ENCODE measurements around the gene LRFN5.
"Not testable (repeated sequence)": the region's sequence is repeated elsewhere in the genome, so short reads cannot be mapped to it uniquely, and the experiment has no call there.

The LRFN5 gene

DNA sequence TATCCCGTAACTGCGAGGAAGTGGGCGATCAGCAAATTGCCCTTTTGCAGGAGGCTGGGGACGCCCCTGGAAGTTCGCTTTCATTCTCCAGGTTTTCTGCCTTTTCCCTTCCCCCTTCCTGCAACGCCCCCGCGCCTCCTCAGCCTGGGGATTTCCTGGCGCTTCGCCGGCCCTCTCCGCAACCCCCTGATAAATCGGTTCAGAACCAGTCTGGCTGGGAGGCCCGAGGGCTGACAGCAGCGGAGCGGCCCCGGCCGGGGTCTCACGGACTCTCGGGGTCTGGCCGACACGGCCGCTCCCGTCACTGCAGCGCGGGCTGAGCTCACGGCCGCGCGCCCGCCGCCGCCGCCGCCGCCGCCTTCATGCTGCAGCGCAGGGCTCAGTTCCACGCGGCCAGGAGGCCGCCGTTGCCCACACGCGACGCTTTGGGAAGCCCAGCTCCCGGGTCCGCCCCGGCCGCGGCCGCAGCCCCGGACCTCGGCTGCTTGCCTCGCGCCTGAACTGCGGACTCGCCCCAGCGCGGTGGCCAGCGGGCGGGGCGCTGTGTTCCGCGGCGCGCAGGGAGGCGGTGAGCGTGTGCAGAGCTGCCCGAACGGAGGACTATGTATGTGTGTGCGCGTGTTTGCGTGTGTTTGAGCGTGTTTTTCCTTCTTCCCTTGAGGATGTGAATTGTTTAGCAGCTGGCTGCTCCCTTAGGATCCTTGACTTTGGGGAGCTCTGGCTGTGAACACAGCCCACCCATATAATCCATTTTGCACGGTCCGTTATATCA, at the start of gene LRFN5:
Gene LRFN5 (plus strand): TSS at position 345 of the 772 bp plus-strand sequence.
- no peak for DNase-seq

DNA sequence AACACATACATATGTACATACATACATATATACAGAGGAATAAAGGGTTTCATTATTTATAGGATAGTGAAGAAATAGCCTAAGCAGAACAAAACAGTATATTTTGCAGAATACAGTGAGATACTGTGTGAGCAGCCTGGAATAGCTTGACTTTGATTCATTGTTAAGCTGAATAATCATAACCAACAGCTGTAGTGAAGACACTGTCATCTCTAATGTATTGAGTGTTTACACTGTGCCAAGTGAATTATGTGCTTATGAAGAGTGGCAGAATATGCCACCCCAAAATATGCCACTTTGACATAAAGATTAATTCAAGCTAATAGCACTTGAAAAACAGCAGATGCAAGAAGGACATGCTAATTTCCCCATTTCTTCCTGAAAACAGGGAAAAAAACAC, 48.2 kb upstream of the LRFN5 start:
- no peak for DNase-seq

DNA sequence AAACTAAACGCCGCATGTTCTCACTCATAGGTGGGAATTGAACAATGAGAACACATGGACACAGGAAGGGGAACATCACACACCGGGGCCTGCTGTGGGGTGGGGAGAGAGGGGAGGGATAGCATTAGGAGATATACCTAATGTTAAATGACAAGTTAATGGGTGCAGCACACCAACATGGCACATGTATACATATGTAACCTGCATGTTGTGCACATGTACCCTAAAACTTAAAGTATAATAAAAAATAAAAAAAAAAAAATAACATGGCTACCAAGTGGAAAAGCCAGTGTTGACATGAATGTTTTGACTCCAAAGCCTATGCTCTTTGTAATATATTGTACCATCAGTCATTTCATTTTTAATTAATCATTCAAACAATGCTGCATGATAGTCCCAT, 39.8 kb upstream of the LRFN5 start:
- not testable (repeated sequence) for DNase-seq

DNA sequence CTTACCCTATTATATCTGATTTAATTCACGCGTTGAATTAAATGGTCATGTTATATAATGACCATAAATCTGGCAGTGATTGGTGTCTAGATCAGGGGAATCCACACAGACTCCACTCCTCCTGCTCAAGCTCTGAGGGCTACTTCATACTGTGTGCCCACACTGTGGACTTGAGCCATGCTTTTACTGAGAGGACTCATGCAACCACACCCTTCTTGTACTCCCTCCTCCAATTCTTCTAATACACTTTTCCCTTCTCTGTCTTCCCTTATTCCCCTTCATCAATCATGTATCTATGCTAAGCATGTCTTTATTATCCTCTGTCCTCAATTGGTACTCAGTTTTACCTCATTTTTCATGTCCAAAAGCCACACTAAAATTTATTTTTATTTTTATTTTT, 37.7 kb upstream of the LRFN5 start:
- no peak for DNase-seq

DNA sequence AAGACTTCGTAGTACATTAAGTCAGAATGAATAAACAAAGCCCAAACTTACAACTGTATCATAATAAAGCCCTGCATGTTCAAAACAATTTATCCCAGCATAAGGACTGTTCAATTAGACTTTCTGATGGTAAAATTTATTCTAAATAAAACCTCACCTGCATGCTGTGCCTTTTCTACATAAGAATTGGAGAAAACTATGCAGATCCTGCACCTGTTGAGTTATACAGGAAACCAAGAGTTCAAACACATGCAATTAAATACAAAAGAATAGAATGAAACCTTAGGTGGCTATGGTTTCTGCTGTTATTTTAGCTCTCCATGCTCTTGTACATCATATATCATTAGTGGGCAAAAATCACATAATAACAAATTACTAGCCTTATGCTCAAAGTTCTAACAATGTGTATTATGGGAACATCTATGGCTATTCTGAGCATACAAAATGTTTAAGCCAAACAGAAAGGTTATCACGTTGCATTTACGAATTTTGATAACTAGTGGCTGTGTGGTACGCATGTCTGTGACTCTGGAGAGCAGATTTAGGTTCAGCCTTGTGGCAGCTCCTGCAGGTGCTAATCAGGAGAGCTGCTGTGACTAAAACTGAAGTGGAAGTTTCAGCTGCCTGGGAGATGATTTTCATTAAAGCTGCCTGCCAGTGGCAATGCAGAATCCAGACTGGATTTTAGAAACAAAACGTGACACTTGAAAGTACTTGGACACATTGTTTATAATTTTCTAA, 36.1 kb upstream of the LRFN5 start:
- no peak for DNase-seq

DNA sequence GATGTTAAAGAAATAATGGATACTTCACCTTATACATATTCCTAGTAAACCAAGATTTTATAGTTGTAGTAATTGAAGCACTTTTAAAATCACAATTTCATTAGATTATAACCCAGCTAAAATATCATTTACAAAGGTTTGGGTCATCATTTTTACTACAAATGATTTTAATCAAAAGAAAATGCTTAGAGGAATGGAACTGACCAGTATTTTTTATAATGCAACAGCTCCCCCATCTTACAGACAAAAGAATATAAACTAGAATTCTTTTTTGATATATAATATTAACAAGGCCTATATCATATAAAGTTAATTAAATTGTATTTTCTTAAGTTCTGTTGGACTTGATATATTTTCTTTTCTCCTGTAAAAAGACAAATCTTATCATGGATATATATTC, 20.4 kb upstream of the LRFN5 start:
- DNase-seq = no peak

DNA sequence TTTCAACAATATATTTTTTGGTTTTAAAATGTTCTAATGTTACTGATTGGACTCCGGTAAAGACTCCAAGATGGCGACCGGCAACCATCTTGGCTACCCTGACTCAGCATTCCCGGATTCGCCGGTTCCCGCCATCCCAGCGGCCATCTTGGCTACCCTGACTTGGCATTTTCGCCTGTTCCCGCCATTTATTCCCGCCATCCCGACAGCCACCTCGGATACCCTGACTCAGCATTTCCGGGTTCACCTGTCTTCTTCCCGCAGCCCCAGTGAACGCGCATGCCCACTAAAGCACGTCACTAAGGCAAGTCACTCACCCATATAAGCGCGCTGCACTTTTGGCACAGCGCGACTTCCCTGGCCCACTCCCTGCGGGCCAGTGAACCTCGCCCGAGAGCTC, 9.0 kb upstream of the LRFN5 start:
- DNase-seq = no peak

DNA sequence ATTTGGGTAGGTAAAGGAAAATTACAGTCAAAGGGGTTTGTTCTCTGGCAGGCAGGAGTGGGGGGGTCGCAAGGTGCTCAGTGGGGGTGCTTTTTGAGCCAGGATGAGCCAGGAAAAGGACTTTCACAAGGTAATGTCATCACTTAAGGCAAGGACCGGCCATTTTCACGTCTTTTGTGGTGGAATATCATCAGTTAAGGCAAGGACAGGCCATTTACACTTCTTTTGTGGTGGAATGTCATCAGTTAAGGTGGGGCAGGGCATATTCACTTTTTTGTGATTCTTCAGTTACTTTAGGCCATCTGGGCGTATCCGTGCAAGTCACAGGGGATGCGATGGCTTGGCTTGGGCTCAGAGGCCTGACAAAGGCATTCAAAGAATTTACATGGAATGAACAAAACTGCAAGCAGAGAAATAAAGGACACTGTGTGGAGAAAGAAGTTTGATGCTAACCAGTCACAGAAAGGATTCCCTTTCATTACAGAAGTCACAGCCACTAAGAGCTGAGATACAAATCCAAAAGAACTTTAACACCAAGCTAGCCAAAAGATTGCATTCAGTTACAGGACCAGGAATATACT, 6.8 kb upstream of the LRFN5 start:
- not testable (repeated sequence) for DNase-seq

DNA sequence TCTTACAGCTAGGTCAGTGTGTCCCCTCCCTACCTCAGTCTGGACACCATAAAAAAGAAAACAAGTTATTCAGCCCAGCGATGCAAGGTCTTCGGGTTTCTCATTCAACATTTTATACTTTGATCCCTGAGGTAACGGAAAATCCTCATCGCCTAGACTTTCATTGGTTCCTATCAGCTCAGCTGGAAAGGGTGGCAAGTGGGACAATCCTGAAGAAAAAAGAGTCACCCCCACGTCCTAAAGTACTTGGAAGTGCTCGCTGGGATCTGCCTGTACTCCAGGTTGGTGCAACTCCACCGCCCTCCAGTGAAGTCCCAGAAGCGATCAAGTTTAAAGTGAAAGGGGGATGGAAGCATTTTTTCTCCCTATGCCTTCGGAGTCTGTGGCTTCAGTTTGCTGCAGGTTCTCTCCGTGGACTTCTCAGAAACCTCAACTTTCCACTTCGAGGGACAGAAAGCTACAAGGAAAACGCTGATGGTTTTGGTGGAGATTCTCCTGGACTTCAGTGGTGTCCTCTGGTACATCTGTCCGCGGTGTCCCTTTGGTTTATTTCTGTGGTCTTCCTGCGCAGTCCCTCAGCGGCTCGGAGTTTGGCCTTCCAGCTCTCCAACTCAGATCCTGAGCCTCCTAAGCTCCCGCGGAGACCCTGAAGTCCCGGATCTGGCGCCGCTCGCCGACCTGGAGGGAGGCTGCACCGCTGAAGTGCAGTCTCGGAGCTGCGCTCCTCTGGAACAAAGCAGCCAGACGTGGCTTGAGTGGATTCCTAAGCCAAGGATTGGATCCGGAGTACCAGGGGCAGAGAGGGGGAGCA, 1.8 kb upstream of the LRFN5 start:
- DNase-seq = no peak

DNA sequence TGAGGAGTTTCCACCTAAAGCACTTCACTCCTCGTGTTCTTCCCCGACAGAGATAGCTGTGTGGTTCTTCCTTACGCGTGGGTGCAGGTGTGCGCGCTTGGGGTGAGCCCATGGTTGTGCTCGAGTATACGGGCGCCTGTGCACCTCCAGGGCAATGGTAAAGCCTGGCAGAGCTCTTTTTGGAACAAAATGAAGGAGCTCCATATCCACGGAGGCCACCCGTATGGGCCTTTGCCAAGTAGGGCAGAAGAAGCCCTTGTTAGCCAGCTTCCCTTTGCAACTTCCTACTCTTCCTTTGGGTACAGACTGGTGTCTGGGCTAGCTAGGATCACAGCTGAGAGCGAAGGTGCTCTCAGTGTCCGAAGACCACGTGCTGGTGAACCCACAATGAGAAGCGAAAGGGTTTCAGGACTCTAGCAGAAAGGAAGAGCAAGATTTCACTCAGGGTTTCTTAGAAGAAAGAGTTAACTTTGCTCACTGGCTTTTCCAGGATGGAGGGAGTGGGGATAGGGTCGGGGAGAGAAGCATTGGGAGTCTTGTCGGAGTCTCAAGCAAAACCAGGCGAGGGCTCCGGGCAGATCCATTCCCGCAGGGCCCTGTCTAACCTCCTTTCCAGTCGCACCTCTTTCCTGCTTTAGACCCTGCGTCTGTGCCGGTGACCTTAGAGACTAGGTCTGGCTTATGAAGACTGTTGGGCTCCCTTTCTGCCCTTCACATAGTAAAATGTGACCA, 960 bp upstream of the LRFN5 start:
- no peak for DNase-seq

DNA sequence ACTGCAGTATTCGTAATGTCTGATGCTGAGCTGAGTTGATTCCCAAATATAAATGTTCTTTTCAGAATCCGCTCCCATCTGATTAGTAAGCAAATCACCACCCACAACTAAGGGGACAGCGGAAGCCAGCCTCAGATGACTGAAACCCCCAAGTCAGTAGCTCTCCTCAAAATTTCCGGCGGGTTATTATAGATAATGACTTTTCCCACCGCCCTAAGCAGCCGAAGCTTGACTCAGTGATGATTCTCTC, 469 bp upstream of the LRFN5 start:
- no peak for DNase-seq

DNA sequence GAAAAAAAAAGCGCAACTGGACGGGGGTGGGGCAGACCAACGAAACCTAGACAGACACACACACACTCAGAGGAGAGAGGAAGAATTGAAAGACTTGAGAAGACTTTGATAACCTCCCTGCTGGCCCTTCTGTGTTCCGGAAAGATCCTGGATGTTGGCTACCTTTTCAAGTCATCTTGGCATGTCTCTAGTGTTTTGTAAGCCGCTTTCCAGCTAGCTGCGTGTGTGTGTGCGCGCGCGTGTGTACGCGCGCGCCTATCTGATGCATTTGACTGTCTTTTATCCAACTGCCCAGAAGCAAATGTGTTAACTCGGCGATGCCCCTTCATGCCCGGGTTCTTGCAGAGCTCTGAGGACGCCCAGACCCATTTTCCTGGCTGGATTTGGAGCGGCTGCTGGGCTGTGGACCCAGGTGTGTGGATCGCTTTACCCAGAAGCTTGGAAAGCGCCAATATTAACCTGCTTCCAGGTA, 664 bp downstream of the LRFN5 start:
- peak; percentile 2 for DNase-seq

DNA sequence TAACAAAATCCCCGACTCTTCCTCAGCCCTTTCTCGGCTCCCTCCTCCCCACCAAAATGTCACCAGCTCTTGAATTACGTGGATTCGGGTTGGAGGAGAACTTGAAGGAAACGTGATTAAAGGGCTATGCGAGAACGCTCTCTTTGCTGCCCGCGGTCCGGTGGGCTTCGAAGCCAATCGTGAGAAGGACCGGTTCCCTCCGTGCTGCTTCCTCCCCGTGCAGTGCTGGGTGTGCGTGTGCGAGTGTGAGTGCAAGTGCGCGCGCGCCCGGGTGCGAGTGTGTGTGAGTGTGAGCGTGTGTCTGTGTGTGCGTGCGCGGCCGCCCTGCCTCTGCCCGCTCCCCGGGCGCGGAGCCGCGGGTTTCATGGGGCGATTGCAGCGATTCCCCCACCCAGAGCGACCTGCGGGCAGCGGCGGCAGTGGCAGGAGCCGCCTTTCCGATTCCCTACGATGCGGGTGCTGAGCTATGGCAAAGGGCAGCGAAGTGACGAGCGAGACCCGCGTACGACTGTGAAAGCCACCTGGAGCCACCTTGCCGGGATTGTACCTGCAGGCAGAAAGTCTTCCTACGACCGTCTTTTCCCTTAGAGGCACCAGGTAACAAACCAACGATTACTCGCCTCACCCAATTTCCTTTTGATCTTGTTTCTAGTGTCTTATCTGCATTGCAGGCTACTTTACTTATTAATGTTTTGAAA, 1.4 kb downstream of the LRFN5 start:
- DNase-seq = no peak

DNA sequence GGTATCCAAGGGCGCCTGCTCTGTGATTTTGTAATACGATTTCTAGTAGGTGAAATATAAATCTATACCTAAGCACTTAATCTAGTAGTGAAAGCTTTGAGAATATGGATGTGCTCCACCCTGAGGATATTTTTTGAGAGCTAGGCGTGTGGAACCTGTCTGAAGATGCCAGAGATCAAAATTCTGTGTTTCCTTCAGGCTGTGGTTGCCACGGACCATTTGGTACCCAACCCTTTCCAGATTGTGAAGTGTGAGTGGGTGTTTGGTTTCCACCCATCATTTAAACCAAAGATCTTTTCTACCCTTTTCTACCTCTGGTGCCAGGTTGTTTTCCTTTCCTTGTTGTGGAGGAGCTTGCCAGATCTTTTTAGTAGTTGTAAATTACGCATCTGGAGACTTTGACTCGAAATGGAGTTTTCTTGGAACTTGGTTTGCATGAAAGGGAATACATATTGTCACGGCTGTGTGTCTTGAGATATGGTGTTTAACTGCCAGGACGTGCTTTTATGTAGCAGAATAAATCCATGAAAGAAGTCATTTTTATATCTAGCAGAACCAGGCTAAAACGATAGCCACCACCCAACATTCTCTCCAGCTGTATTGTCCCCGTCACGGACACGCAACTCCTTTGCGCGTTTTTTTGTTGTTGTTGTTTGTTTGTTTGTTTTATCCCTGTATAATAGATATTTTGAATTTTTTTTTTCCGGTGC, 2.2 kb downstream of the LRFN5 start:
- no peak for DNase-seq

DNA sequence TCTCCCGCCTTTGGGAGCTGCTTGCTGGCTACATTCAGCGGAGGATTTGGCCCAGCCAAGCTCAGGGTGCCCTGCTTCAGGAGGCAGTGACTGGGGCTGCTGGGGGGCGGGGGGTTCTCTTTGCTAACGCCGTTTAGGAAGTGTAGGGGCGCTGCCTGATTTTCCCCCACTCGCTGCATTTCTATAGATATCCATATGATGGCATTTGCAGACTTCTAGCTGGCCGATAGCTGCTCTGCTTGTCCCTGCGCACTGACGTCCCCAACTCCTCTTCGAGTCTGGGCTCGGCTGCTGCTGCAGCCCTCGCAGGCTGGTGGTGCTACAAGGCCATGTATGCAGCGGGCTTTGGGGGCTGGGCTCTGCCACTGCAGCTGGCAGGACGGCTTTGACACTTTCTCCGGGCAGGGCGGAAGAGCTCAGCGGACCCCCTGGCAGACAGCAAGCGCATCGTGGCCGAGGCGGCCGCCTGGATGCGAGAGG, 3.1 kb downstream of the LRFN5 start:
- peak; percentile 1 for DNase-seq

DNA sequence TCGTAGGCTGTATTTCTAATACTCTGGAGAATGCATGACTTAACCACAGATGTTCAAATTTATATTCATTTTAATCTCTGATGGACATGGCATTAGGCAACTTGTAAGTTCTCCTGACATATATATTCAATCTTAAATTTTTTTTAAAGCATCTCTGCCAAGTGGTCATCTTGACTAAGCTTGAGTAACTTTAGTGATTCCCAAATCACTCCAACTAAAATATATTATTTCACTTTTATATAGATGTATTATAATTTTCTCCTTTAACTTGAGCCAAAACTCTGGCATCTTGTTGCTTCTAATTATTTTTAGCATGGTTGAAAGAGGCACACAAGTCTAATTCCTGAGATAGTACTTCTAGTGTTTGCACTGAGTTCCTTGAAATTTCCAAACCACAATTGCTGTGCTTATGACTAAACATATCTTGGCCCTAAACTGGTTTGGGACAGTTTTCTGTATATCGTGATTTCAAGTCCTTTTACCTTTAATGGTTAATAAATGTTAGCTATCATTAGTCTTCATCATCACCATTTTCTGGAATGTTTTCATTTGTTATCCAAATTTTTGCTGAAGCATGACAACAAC, 8.4 kb downstream of the LRFN5 start:
- no peak for DNase-seq

DNA sequence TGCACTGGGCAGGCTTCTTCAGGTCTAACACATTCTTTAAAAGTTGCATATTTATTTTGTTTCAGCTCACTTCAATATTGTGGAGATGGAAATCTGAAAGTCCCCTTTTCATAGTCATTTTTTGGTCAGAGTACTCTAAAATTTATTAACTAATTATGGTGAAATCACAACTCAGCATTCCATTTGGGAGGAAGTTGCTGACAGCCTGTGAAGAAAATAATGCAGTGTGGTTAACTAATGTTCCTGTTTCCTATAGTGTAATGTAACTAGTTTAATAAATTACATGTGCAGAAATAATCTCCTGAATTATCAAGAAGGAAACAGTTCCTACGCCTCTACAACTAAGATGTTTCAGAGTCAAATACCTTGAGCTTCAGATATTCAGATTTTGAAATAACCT, 17.1 kb downstream of the LRFN5 start:
- no peak for DNase-seq

DNA sequence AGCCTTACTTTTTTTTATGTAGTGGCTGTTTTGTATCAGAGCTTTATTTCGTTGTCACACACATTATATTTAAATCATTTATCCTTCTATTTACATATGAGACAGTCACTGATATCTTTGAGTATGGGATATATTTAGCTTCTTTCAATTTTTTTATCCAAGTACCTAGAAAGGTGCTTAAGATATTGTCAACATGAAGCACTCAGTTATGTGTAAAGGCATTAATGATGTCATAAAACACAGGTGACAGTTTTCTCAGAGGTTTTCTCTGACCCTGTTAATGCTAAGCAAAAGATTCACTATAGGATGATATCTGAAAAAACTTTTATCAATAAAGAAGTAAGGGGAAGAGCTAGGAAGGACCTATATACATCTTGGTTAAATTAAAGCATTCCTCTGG, 23.2 kb downstream of the LRFN5 start:
- no peak for DNase-seq

DNA sequence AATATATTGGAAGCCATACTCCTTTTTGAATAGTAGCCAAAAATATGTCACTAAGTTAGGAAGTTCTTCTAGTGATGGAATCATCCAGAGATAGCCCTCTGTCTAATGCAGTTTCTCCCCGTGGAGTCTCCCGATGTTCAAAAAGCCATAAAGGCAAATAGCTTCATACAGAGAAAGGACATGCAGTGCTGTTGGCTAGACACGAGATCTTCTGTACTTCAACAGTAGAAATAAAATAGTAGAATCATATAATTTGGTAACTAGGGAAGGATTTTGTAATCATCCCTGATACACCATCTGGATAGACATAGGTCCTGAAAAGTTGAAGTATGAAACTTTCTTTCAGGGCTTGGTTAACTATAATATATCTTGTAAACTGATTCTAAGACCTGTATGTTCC, 27.6 kb downstream of the LRFN5 start:
- no peak for DNase-seq

DNA sequence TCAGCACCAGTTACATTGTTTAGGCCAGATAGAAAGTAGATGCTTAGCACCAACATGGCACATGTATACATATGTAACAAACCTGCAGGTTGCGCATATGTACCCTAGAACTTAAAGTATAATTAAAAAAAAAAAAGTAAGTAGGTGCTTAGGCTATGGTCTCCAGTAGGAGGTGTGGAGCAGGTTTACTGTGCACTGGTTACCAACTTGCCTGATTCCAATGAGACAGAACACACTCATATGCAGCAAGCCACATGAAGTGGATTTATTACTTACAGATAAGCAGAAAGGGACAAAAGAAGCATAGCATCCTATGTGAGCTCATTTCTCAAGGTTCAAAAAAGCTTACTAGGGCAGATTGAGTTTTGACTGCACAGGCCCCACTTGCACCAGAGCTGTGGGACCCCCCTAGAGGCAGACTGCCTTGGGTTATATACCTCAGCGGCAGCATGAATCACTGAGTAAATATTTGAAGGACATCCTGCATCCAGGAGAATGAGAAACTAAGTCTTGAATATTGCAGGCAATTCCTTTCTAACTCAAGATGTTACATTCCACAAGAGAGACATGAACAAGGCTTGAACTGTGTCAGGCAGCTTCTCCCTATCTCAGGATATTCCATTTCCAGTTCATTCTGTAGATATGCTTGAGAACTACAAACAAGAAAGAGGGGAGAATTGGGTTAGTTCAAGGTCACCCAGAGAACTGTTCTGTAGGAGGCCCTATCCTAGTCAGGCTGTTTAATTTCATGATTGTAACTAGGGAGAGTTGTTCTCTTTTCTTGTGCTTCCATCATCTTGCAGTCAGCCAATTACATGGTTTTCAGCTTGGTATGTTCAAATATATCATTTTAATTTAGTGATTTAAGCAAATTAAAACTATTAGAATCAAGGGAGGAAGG, 30.1 kb downstream of the LRFN5 start:
- DNase-seq = no peak
